ENCODE results near the gene GAL3ST2. TPM values are rescaled to one million over a fixed set of nuclear protein-coding genes. Genes with fewer than 3 reads are reported as not detected.

Gene GAL3ST2
- total and polyA plus RNA-seq, 2 experiments from 2014 or later, result not detected

- no peaks in the 10 kb centered on the region for H3K27me3 ChIP-seq (replicated peaks; ENCODE audit: insufficient read depth)
Measured at GRCh38 chr2:241770185-241770935, 6.3 kb upstream of the GAL3ST2 start.

GRCh38 chr2:241770936-241771285 lies 5.7 kb upstream of the GAL3ST2 start:
- WGBS, 2 experiments (ENCODE audit: low coverage in 1 of 2, low lambda C conversion rate in 2 of 2, missing lambda C conversion rate in 2 of 2), result 99% methylated on average over 12 of the region's 12 CpGs
- Histone ChIP-seq H3K4me1 (ENCODE audit: insufficient read depth) (peaks cover 10% of the 10 kb centered on the region), H4K20me1 (ENCODE audit: insufficient read depth) (no peaks in the 10 kb centered on the region), H3K36me3 (ENCODE audit: low read depth) (no peaks in the 10 kb centered on the region), H3K79me2 (ENCODE audit: insufficient read depth) (no peaks in the 10 kb centered on the region), H3K4me2 (ENCODE audit: unreplicated experiment) (no peak overlapping the region), H3F3A (ENCODE audit: insufficient read depth) (no peaks in the 10 kb centered on the region), H3K9me3 (ENCODE audit: low read depth) (no peaks in the 10 kb centered on the region), H2AFZ (no peak overlapping the region), H3K27me3 (replicated peaks; ENCODE audit: insufficient read depth) (no peaks in the 10 kb centered on the region), H3K4me3 (no peak overlapping the region), H3K9ac (0 out of 2 replicates have a peak overlapping the region, but pooled peaks have one; percentile 44), H3K27ac (no peak overlapping the region), H3K9me2 (ENCODE audit: insufficient read depth) (no peaks in the 10 kb centered on the region)
- no peak for DNase-seq
- TF ChIP-seq EZH2 (IDR thresholded peaks at IDR 0.05; ENCODE audit: insufficient read depth, poor library complexity, severe bottlenecking) (no peak), EZH2phosphoT487 (IDR thresholded peaks at IDR 0.05; ENCODE audit: insufficient read depth, low read depth) (no peak)
- in situ Hi-C loops (cut with MboI), result no loop called here

More at GRCh38 chr2:241770185-241770935, 6.3 kb upstream of the GAL3ST2 start:
- no peak overlapping the region for H2AFZ ChIP-seq
- no peak overlapping the region for H3K4me3 ChIP-seq
- H3F3A ChIP-seq (ENCODE audit: insufficient read depth), result no peaks in the 10 kb centered on the region
- WGBS, 2 experiments (ENCODE audit: low coverage in 1 of 2, low lambda C conversion rate in 2 of 2, missing lambda C conversion rate in 2 of 2), result 75 to 80% methylated on average over 27 of the region's 27 CpGs
- no peak overlapping the region for H3K27ac ChIP-seq
- in situ Hi-C loops (cut with MboI), result no loop called here
- no peak for DNase-seq
- H3K36me3 ChIP-seq (ENCODE audit: low read depth), result no peaks in the 10 kb centered on the region
- TF ChIP-seq EZH2 (IDR thresholded peaks at IDR 0.05; ENCODE audit: insufficient read depth, poor library complexity, severe bottlenecking) (no peak), EZH2phosphoT487 (IDR thresholded peaks at IDR 0.05; ENCODE audit: insufficient read depth, low read depth) (no peak)
- H3K9ac ChIP-seq, result no peak overlapping the region
- H3K9me3 ChIP-seq (ENCODE audit: low read depth), result no peaks in the 10 kb centered on the region
- H3K4me1 ChIP-seq (ENCODE audit: insufficient read depth), result peaks cover 10% of the 10 kb centered on the region
- H3K9me2 ChIP-seq (ENCODE audit: insufficient read depth), result no peaks in the 10 kb centered on the region
- H3K4me2 ChIP-seq (ENCODE audit: unreplicated experiment), result no peak overlapping the region
- no peaks in the 10 kb centered on the region for H4K20me1 ChIP-seq (ENCODE audit: insufficient read depth)
- no peaks in the 10 kb centered on the region for H3K79me2 ChIP-seq (ENCODE audit: insufficient read depth)

- no peaks in the 10 kb centered on the region for H4K20me1 ChIP-seq (ENCODE audit: insufficient read depth)
- no peaks in the 10 kb centered on the region for H3K27me3 ChIP-seq (replicated peaks; ENCODE audit: insufficient read depth)
- H3K36me3 ChIP-seq (ENCODE audit: low read depth), result no peaks in the 10 kb centered on the region
- peak overlapping the region; percentile 44 for H3K9ac ChIP-seq
- no peak for TF ChIP-seq EZH2phosphoT487 (IDR thresholded peaks at IDR 0.05; ENCODE audit: insufficient read depth, low read depth)
- TF ChIP-seq EZH2 (IDR thresholded peaks at IDR 0.05; ENCODE audit: insufficient read depth, poor library complexity, severe bottlenecking), result no peak
- peaks cover 10% of the 10 kb centered on the region for H3K4me1 ChIP-seq (ENCODE audit: insufficient read depth)
- no peak overlapping the region for H3K4me3 ChIP-seq
- no peaks in the 10 kb centered on the region for H3K9me2 ChIP-seq (ENCODE audit: insufficient read depth)
- in situ Hi-C loops (cut with MboI), result no loop called here
- H3F3A ChIP-seq (ENCODE audit: insufficient read depth), result no peaks in the 10 kb centered on the region
- no peaks in the 10 kb centered on the region for H3K79me2 ChIP-seq (ENCODE audit: insufficient read depth)
- no peak overlapping the region for H3K27ac ChIP-seq
- 53 to 60% methylated on average over 33 to 38 of the region's 38 CpGs for WGBS, 2 experiments (ENCODE audit: low coverage in 1 of 2, low lambda C conversion rate in 2 of 2, missing lambda C conversion rate in 2 of 2)
- no peak overlapping the region for H3K4me2 ChIP-seq (ENCODE audit: unreplicated experiment)
- H3K9me3 ChIP-seq (ENCODE audit: low read depth), result no peaks in the 10 kb centered on the region
- peak; percentile 43 for DNase-seq
- no peak overlapping the region for H2AFZ ChIP-seq
Measured at GRCh38 chr2:241771286-241772062, 5.1 kb upstream of the GAL3ST2 start.

GRCh38 chr2:241772063-241772499 lies 4.5 kb upstream of the GAL3ST2 start:
- Histone ChIP-seq H3K4me2 (ENCODE audit: unreplicated experiment) (no peak overlapping the region), H3K9me3 (ENCODE audit: low read depth) (no peaks in the 10 kb centered on the region), H3K36me3 (ENCODE audit: low read depth) (no peaks in the 10 kb centered on the region), H3K9ac (no peak overlapping the region), H3F3A (ENCODE audit: insufficient read depth) (no peaks in the 10 kb centered on the region), H4K20me1 (ENCODE audit: insufficient read depth) (no peaks in the 10 kb centered on the region), H3K4me1 (ENCODE audit: insufficient read depth) (peaks cover 10% of the 10 kb centered on the region), H3K9me2 (ENCODE audit: insufficient read depth) (no peaks in the 10 kb centered on the region), H2AFZ (no peak overlapping the region), H3K4me3 (no peak overlapping the region), H3K27me3 (replicated peaks; ENCODE audit: insufficient read depth) (no peaks in the 10 kb centered on the region), H3K79me2 (ENCODE audit: insufficient read depth) (no peaks in the 10 kb centered on the region), H3K27ac (no peak overlapping the region)
- no peak for TF ChIP-seq EZH2phosphoT487 (IDR thresholded peaks at IDR 0.05; ENCODE audit: insufficient read depth, low read depth)
- TF ChIP-seq EZH2 (IDR thresholded peaks at IDR 0.05; ENCODE audit: insufficient read depth, poor library complexity, severe bottlenecking), result no peak
- in situ Hi-C loops (cut with MboI), result no loop called here
- no peak for DNase-seq
- 84 to 89% methylated on average over 9 of the region's 9 CpGs for WGBS, 2 experiments (ENCODE audit: low coverage in 1 of 2, low lambda C conversion rate in 2 of 2, missing lambda C conversion rate in 2 of 2)

All from GM23248 (cell line).